Activated naive CD4-positive, alpha-beta T cell treated with Interleukin-2 at 50 U/mL for 16 hours (primary cell): ENCODE measurements around the gene ADTRP.

Experiments
- DNase-seq: peaks from one replicate; pipeline ENCODE4 v3.0.0-alpha.2; 2020

ADTRP gene

GRCh38 chr6:11778648-11779328 lies at the start of gene ADTRP:
TSS of gene ADTRP (minus strand) at chr6:11778803. CDS start at chr6:11778759, 44 bp downstream.
- no peak for DNase-seq

- DNase-seq, result no peak
Observed at GRCh38 chr6:11826779-11827178, 48.2 kb upstream of the ADTRP start.

- peak; percentile 23 for DNase-seq
Observed at GRCh38 chr6:11824986-11825385, 46.4 kb upstream of the ADTRP start.

- no peak for DNase-seq
Observed at GRCh38 chr6:11822346-11822745, 43.7 kb upstream of the ADTRP start.

GRCh38 chr6:11821781-11822180 lies 43.2 kb upstream of the ADTRP start:
- DNase-seq, result no peak

GRCh38 chr6:11820821-11821220 lies 42.2 kb upstream of the ADTRP start:
- DNase-seq, result no peak

- DNase-seq, result no peak
Observed at GRCh38 chr6:11819486-11819885, 40.9 kb upstream of the ADTRP start.

GRCh38 chr6:11815231-11815630 lies 36.6 kb upstream of the ADTRP start:
- no peak for DNase-seq

GRCh38 chr6:11814819-11815218 lies 36.2 kb upstream of the ADTRP start:
- DNase-seq, result no peak

GRCh38 chr6:11814106-11814505 lies 35.5 kb upstream of the ADTRP start:
- DNase-seq, result no peak

- no peak for DNase-seq
Observed at GRCh38 chr6:11813606-11814005, 35.0 kb upstream of the ADTRP start.

- DNase-seq, result no peak
Observed at GRCh38 chr6:11812951-11813350, 34.3 kb upstream of the ADTRP start.

GRCh38 chr6:11812439-11812838 lies 33.8 kb upstream of the ADTRP start:
- DNase-seq, result no peak

GRCh38 chr6:11811644-11812264 lies 33.2 kb upstream of the ADTRP start:
- no peak for DNase-seq

GRCh38 chr6:11810854-11811643 lies 32.4 kb upstream of the ADTRP start:
- DNase-seq, result no peak

GRCh38 chr6:11810039-11810541 lies 31.5 kb upstream of the ADTRP start:
- DNase-seq, result no peak

- no peak for DNase-seq
Observed at GRCh38 chr6:11808054-11808453, 29.5 kb upstream of the ADTRP start.

GRCh38 chr6:11806561-11807317 lies 28.1 kb upstream of the ADTRP start:
- DNase-seq, result no peak

GRCh38 chr6:11805259-11806053 lies 26.9 kb upstream of the ADTRP start:
- no peak for DNase-seq

GRCh38 chr6:11804701-11805100 lies 26.1 kb upstream of the ADTRP start:
- no peak for DNase-seq

GRCh38 chr6:11804135-11804534 lies 25.5 kb upstream of the ADTRP start:
- DNase-seq, result no peak

- no peak for DNase-seq
Observed at GRCh38 chr6:11803591-11803971, 25.0 kb upstream of the ADTRP start.
